ENCODE data around the gene A1BG.

The A1BG gene

GRCh38 chr19:58366585-58367430, 13.5 kb upstream of the A1BG start:
- intact Hi-C loops (cut with DNase I) = no loop called here
- peak in 1 of 42 donors; percentile 3 for DNase-seq

DNA sequence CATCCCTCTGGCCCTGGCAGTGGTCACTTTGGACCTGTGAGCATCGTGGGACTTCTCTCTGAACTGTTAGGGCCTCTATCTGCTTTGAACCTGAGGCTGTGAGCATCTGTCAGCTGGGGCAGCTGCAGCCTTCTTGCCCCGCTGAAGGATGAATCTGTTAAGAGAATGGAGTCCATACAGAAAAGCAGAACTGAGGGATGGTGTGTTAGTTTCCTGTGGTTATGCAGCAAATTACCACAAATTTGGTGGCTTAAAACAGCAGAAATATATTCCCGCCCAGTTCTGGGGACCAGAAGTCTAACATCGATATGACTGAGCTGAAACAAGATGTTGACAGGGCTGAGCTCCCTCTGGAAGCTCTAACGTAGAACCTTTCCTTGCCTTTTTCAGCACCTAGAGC, 10.9 kb upstream of the A1BG start:
- intact Hi-C loops (cut with DNase I) = no loop called here
- no peak for DNase-seq

- intact Hi-C loops (cut with DNase I) = no loop called here
- peak; percentile 94 to 99 (median 98) for DNase-seq
These were observed 9.1 kb upstream of the A1BG start, which contains the start of gene ZNF497 for GRCh38 chr19:58362272-58362994. ZNF497 (minus strand) TSS chr19:58362751; CDS start chr19:58357635, 5,116 bp downstream.

DNA sequence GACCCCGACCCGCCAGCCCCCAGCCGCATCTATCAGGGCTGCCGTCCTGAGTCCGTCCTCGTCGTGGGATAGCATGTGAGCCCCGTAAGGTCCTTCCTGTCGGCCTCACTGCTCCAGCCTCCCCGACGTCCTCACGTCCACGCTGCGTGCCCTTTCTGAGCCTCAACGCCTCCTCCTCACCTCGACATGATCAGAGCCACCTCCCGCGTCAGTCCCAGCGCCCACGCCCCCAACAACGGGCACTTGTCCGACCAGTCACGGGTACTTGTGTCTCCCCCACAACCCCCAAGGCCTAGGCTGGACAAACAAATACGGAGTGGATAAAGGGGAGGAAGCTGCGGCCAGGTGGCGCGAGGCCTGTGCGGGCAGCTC, 8.6 kb upstream of the A1BG start:
- intact Hi-C loops (cut with DNase I) = no loop called here
- DNase-seq = peak in 16 of 42 donors; percentile 17 to 54 (median 40)

GRCh38 chr19:58357481-58358145, 4.3 kb upstream of the A1BG start:
- intact Hi-C loops (cut with DNase I) = no loop called here
- DNase-seq = peak in 1 of 42 donors; percentile 2

GRCh38 chr19:58356766-58357480, 3.6 kb upstream of the A1BG start:
- DNase-seq = peak in 1 of 42 donors; percentile 3
- intact Hi-C loops (cut with DNase I) = no loop called here

- intact Hi-C loops (cut with DNase I) = no loop called here
- DNase-seq = no peak
These were observed 2.8 kb upstream of the A1BG start for GRCh38 chr19:58355908-58356765.

GRCh38 chr19:58355215-58355796, 2.0 kb upstream of the A1BG start:
- peak in 25 of 42 donors; percentile 22 to 67 (median 37) for DNase-seq
- intact Hi-C loops (cut with DNase I) = no loop called here

DNA sequence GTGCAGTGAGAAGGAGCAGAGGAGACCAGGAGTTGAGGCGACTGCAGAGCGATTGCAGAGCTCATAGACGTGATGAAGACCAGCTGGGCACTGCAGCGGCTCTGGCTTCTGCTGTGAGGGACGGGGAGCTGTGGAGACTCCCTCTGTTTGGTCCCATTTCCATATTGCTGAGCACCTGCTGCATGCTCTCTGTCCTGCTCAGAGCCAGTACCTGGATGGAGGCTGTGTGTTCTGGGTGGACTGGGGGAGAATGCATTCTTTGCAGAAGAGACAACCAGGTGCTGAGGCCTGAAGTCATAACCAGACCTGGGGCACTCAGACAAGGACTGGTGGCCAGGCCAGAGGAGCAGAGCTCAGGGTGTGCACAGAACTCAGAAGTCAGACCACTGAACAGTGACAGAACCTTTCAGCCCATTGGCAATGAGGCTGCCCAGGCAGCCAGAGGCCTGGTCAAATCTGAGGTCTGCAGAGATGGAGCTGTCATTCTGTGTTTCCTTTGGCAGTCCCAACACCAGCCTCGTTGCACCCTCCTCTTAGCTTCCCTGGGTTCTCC, 1.3 kb upstream of the A1BG start:
- intact Hi-C loops (cut with DNase I) = no loop called here
- no peak for DNase-seq

GRCh38 chr19:58353717-58354477, 605 bp upstream of the A1BG start:
- DNase-seq = no peak
- intact Hi-C loops (cut with DNase I) = no loop called here

DNA sequence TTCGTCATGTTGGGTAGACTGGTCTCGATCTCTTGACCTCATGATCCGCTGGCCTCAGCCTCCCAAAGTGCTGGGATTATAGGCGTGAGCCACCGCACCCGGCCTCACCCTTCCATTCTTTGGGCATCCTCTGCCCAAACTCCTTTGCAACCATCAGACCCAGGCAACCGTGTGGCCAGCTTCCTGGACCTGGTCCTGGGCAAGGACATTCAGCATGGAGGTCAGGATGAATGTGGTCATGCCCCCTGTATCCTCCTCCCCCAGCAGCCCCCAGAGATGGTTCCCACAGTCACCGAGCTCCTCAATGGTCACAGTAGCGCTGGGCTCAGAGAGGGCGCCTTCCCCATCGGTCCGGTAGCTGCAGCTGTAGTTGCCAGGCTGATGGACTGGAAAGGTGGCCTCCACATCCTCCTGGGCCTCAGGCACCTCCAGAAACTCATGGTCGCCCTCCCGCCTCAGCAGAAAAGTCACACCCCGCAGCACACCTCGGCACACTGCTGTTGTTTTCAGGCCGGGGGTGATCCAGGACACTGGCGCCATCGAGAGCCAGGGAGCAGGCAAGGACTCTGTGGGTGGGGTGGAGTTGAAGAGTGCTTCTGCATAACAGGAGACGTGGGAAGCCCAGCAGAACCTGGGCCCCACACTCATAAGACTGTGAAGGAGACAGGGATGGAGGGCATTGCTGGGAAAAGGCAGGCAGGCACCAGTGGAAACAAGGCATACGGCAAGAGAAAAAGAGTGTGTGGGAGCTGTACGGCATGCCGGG, 1.1 kb downstream of the A1BG start:
- intact Hi-C loops (cut with DNase I) = no loop called here
- peak in 1 of 42 donors; percentile 28 for DNase-seq

DNA sequence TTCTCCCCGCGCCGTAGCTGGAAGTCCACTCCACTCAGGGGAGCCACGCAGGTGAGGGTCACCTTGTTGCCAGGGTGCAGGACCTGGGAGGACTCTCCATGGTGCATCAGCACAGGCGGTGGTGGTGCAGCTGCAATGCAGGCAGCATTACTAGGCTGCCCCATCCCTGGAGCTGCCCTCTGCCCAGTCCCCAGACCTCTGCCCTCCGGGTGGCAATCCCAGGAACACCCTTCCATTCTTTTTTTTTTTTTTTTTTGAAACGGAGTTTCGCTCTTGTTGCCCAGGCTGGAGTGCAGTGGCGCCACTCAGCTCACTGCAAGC, 1.8 kb downstream of the A1BG start:
- DNase-seq = no peak
- intact Hi-C loops (cut with DNase I) = no loop called here

- intact Hi-C loops (cut with DNase I) = no loop called here
- no peak for DNase-seq
These were observed 2.3 kb downstream of the A1BG start for GRCh38 chr19:58350871-58351557.

DNA sequence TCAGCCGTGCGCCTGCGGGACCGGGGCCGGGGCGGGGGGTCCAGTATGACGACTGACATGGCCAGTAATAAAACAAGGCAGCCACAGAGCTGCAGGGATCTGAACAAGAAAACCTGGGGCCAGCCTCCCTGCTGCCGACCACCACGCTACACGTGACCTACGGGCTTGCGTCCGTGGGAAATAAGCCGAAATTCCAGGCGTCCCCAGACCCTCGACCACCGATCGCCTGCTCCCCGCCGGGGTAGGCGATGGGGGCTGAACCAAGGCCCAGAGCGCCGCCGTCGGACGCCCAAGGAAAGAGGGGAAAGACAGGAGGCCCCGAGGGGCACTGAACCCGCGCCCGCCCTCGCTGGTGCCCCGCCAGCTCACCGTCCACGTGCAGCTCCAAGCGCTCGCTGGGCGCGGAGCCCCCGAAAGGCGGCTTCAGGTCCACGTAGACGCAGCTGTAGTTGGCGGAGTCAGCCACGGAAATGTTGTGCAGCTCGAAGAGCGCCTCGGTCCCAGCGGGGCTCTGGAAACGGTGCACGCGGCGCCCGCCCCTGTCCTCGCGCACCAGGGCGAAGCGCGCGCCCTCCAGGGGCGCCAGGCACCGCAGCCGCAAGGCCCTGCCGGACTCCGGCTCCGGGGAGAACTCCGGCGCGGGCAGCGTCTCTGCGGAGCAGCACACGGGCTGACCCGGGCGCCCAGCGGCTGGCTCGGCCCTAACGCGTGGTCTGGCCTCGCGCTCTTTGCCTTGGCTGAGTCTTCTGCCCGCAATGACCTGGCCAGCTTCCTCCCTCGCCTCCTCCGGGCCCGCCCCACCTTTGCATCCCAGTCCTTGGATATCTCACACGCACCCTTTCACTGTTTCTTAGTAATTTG, 3.1 kb downstream of the A1BG start:
- intact Hi-C loops (cut with DNase I) = no loop called here
- DNase-seq = no peak

DNA sequence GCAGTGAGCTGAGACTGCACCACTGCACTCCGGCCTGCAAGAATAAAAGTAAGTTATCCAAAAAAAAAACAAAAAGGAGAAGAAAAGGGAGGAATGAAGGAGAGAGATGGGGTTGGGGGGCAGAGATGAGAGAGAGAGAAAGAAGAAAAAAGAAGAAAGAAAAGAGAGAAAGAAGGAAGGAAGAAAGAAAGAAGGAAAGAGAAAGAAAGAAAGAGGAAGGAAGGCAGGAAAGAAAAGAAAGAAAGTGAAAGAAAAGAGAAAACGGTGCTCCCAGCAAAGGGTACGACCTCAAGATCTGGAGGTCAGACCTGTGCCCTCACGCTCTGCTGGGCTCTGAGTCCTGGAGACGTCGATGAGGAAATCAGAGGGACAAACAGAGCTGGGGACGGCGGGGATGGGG, 3.7 kb downstream of the A1BG start:
- DNase-seq = no peak
- intact Hi-C loops (cut with DNase I) = no loop called here

Data from head of caudate nucleus (tissue), 42 donors.